ENCODE results near the gene ZNF568.

- TF ChIP-seq POLR2AphosphoS5 (IDR thresholded peaks at IDR 0.05; ENCODE audit: borderline replicate concordance, low read depth, low read length) (no peak), EZH2 (IDR thresholded peaks at IDR 0.05) (no peak)
These were observed 93.7 kb downstream of the ZNF568 start for GRCh38 chr19:37009871-37010270.

Measured in SK-N-MC (cell line).